ENCODE data around the gene INAVA. TPM values are rescaled to one million over a fixed set of nuclear protein-coding genes. Genes with fewer than 3 reads are reported as not detected.

The INAVA gene
- total and polyA plus RNA-seq, 2 experiments from 2014 or later = 25.3 to 43.9 TPM

DNA sequence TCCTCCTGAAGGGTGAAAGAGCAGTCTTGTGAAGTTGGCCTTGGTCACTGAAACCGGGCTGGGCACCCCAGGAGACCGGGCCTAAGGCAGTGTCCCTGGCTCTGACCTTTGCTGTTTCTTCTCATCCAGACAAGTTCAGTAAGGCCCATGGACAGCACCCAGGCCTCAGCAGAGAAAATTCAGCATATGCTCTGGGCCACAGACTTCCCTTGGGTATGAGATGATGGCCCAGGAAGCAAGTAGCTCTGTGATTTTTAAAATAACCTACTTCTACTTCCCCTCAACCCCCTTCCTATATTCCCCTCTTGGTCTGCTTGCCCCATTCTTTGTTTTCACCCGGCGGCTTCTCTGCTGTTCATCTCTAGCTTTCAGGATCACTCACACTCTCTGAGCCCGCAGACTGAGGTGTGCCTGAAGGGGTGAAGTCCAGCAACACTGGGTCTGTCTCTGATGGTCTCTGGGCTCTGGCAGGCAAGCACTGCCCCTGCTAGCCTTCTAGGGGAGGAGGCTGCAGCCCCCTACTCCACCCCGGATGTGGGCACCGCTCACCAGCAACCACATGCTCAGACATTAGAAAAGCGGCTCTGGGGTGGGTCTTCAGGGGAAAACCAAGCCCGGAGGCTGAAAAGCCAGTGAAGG lies 24.8 kb upstream of the INAVA start:
- peaks cover 13% of the 10 kb centered on the region for H3K27me3 Mint-ChIP-seq (ENCODE audit: insufficient read depth, low read depth, poor library complexity)
- Histone ChIP-seq H3F3A (replicated peaks; ENCODE audit: low read depth) (0 out of 2 replicates have a peak, but pooled peaks cover 2% of the 10 kb centered on the region), H3K36me3 (ENCODE audit: insufficient read depth) (no peaks in the 10 kb centered on the region), H3K79me2 (replicated peaks; ENCODE audit: insufficient read depth) (no peaks in the 10 kb centered on the region), H3K27ac (ENCODE audit: low read depth) (no peak overlapping the region), H4K20me1 (replicated peaks; ENCODE audit: insufficient read depth) (no peaks in the 10 kb centered on the region), H3K4me3 (no peak overlapping the region), H2AFZ (peak overlapping the region; percentile 28; the same call in 1 of the 2 replicates), H3K9me2 (ENCODE audit: insufficient read depth) (no peaks in the 10 kb centered on the region), H3K4me1 (ENCODE audit: insufficient read depth) (peaks cover 5% of the 10 kb centered on the region; the same call in 1 of the 2 replicates), H3K27me3 (ENCODE audit: insufficient read depth) (peaks cover 9% of the 10 kb centered on the region; the same call in 1 of the 2 replicates), H3K4me2 (no peak overlapping the region)
- H3K36me3 Mint-ChIP-seq (ENCODE audit: low read depth) = no peaks in the 10 kb centered on the region; the same call in 2 of the 3 replicates
- DNase-seq (ENCODE audit: low spot score) = no peak
- ATAC-seq = no peak
- no peaks in the 10 kb centered on the region for H3K9me3 Mint-ChIP-seq
- no peak overlapping the region for H3K27ac Mint-ChIP-seq
- TF ChIP-seq EZH2phosphoT487 (IDR thresholded peaks at IDR 0.05; ENCODE audit: unreplicated experiment) (no peak), ETS1 (IDR thresholded peaks at IDR 0.05) (no peak), ZNF114 (CRISPR knock-in tag; IDR thresholded peaks at IDR 0.05) (no peak), CREB1 (CRISPR knock-in tag; IDR thresholded peaks at IDR 0.05; ENCODE audit: low read depth) (no peak), JUNB (IDR thresholded peaks at IDR 0.05; ENCODE audit: unreplicated experiment) (no peak), EZH2 (IDR thresholded peaks at IDR 0.05; ENCODE audit: low read depth, unreplicated experiment) (no peak), REST (IDR thresholded peaks at IDR 0.05; ENCODE audit: unreplicated experiment) (no peak), POLR2AphosphoS5 (IDR thresholded peaks at IDR 0.05; ENCODE audit: low read depth) (no peak), NANOG (IDR thresholded peaks at IDR 0.05; ENCODE audit: borderline replicate concordance) (no peak), STAT1 (IDR thresholded peaks at IDR 0.05; ENCODE audit: unreplicated experiment) (no peak), ZNF331 (CRISPR knock-in tag; IDR thresholded peaks at IDR 0.05; ENCODE audit: low read depth) (no peak)
- TF ChIP-seq, protein P1, sequence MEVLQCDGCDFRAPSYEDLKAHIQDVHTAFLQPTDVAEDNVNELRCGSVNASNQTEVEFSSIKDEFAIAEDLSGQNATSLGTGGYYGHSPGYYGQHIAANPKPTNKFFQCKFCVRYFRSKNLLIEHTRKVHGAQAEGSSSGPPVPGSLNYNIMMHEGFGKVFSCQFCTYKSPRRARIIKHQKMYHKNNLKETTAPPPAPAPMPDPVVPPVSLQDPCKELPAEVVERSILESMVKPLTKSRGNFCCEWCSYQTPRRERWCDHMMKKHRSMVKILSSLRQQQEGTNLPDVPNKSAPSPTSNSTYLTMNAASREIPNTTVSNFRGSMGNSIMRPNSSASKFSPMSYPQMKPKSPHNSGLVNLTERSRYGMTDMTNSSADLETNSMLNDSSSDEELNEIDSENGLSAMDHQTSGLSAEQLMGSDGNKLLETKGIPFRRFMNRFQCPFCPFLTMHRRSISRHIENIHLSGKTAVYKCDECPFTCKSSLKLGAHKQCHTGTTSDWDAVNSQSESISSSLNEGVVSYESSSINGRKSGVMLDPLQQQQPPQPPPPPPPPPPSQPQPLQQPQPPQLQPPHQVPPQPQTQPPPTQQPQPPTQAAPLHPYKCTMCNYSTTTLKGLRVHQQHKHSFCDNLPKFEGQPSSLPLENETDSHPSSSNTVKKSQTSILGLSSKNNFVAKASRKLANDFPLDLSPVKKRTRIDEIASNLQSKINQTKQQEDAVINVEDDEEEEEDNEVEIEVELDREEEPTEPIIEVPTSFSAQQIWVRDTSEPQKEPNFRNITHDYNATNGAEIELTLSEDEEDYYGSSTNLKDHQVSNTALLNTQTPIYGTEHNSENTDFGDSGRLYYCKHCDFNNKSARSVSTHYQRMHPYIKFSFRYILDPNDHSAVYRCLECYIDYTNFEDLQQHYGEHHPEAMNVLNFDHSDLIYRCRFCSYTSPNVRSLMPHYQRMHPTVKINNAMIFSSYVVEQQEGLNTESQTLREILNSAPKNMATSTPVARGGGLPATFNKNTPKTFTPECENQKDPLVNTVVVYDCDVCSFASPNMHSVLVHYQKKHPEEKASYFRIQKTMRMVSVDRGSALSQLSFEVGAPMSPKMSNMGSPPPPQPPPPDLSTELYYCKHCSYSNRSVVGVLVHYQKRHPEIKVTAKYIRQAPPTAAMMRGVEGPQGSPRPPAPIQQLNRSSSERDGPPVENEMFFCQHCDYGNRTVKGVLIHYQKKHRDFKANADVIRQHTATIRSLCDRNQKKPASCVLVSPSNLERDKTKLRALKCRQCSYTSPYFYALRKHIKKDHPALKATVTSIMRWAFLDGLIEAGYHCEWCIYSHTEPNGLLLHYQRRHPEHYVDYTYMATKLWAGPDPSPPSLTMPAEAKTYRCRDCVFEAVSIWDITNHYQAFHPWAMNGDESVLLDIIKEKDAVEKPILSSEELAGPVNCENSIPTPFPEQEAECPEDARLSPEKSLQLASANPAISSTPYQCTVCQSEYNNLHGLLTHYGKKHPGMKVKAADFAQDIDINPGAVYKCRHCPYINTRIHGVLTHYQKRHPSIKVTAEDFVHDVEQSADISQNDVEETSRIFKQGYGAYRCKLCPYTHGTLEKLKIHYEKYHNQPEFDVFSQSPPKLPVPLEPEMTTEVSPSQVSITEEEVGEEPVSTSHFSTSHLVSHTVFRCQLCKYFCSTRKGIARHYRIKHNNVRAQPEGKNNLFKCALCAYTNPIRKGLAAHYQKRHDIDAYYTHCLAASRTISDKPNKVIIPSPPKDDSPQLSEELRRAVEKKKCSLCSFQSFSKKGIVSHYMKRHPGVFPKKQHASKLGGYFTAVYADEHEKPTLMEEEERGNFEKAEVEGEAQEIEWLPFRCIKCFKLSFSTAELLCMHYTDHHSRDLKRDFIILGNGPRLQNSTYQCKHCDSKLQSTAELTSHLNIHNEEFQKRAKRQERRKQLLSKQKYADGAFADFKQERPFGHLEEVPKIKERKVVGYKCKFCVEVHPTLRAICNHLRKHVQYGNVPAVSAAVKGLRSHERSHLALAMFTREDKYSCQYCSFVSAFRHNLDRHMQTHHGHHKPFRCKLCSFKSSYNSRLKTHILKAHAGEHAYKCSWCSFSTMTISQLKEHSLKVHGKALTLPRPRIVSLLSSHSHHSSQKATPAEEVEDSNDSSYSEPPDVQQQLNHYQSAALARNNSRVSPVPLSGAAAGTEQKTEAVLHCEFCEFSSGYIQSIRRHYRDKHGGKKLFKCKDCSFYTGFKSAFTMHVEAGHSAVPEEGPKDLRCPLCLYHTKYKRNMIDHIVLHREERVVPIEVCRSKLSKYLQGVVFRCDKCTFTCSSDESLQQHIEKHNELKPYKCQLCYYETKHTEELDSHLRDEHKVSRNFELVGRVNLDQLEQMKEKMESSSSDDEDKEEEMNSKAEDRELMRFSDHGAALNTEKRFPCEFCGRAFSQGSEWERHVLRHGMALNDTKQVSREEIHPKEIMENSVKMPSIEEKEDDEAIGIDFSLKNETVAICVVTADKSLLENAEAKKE (CRISPR knock-in tag; IDR thresholded peaks at IDR 0.05) = no peak
- TF ChIP-seq, protein P2, sequence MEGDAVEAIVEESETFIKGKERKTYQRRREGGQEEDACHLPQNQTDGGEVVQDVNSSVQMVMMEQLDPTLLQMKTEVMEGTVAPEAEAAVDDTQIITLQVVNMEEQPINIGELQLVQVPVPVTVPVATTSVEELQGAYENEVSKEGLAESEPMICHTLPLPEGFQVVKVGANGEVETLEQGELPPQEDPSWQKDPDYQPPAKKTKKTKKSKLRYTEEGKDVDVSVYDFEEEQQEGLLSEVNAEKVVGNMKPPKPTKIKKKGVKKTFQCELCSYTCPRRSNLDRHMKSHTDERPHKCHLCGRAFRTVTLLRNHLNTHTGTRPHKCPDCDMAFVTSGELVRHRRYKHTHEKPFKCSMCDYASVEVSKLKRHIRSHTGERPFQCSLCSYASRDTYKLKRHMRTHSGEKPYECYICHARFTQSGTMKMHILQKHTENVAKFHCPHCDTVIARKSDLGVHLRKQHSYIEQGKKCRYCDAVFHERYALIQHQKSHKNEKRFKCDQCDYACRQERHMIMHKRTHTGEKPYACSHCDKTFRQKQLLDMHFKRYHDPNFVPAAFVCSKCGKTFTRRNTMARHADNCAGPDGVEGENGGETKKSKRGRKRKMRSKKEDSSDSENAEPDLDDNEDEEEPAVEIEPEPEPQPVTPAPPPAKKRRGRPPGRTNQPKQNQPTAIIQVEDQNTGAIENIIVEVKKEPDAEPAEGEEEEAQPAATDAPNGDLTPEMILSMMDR (conservative IDR thresholded peaks at IDR 0.05; ENCODE audit: low read depth in 2 of 2) = no peak
- H3K4me3 Mint-ChIP-seq = no peak overlapping the region
- H3K4me1 Mint-ChIP-seq = peaks cover 18% of the 10 kb centered on the region
